ENCODE results near the gene STPG3.

Gene STPG3

DNA sequence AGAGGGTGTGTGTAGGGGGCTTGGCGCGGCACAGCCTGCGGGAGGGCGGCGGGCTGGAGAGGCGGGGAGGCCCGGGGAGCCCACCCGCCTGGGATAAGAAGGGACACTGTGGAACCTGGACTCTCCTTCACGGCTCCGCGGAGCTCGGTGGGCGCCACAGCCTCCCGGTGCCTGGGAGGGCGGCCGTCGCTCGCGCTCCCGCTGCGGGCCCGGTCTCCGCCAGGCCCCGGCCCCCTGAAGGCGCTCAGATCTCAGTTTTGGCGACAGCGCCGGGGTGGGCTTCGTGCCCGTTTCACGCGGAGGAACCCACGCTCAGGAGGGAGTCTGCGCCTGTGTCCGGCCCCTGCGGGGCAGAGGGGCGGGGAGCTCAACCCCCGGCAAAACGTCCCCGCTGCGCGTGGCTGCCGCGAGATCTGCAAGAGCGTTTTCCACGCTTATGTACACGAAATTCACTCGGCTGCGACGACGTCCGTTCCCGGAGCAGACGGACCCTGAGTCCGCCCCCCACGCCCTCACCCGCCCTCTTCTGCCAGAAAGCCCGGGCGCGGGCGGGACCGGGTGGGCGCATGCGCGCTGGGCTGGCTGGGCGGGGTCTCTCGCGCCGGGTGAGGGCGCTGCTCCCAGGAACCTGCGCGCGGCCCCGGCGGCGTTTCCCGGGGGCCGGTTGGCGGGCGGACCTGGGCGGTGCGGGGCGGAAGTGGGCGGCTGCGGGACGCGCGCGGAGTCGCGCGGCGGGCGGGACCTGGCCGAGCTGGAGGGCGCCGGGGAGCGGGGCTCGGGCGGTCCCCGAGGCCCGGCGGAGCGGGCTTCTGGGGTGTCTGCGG is 3.8 kb downstream of the STPG3 start, which contains the start of gene NELFB:
TSS of gene NELFB (plus strand) at position 704 of the 824 bp plus-strand sequence.
- TF ChIP-seq FOXP2 (optimal IDR thresholded peaks at IDR 0.05; ENCODE audit: borderline replicate concordance, extremely low read depth, extremely low read length, insufficient read depth) = no peak
- peak; percentile 74 for TF ChIP-seq POLR2AphosphoS5 (IDR thresholded peaks at IDR 0.05; ENCODE audit: low read depth, low read length)
- 0 out of 2 replicates have a peak, but pooled peaks have one; percentile 40 for TF ChIP-seq TAF1 (IDR thresholded peaks at IDR 0.05; ENCODE audit: borderline replicate concordance, insufficient read depth, low read length)

GRCh38 chr9:137255448-137256114 is 4.5 kb downstream of the STPG3 start:
- TF ChIP-seq POLR2AphosphoS5 (IDR thresholded peaks at IDR 0.05; ENCODE audit: low read depth, low read length) (no peak), REST (IDR thresholded peaks at IDR 0.05; ENCODE audit: insufficient read depth in 1 of 2, low read depth in 2 of 2, low read length in 2 of 2) (no peak), SIN3A (IDR thresholded peaks at IDR 0.05; ENCODE audit: borderline replicate concordance, insufficient read depth, low read length) (no peak), FOXP2 (optimal IDR thresholded peaks at IDR 0.05; ENCODE audit: borderline replicate concordance, extremely low read depth, extremely low read length, insufficient read depth) (no peak), TAF1 (IDR thresholded peaks at IDR 0.05; ENCODE audit: borderline replicate concordance, insufficient read depth, low read length) (no peak)

DNA sequence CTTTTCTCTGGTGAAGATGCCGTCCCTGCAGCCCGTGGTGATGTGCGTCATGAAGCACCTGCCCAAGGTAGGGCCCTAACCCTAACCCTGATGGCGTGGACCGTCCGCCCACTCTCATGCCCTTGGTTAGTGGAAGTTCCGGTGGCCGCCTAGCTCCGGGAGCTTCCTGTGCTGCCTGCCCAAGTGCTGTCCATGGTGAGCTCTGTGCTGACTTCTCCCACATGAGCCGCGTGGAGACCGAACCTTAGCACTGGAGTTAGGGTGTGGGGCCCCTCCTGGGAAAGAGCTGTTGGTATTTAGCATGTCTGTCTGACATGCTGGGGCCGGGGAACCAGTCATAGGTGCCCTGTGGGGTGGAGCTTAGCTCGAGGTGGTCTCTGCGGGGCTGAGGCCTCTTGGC is 5.3 kb downstream of the STPG3 start:
- TF ChIP-seq POLR2AphosphoS5 (IDR thresholded peaks at IDR 0.05; ENCODE audit: low read depth, low read length) = no peak
- no peak for TF ChIP-seq TAF1 (IDR thresholded peaks at IDR 0.05; ENCODE audit: borderline replicate concordance, insufficient read depth, low read length)
- TF ChIP-seq REST (IDR thresholded peaks at IDR 0.05; ENCODE audit: insufficient read depth in 1 of 2, low read depth in 2 of 2, low read length in 2 of 2) = peak; percentile 79 to 87
- TF ChIP-seq FOXP2 (optimal IDR thresholded peaks at IDR 0.05; ENCODE audit: borderline replicate concordance, extremely low read depth, extremely low read length, insufficient read depth) = no peak
- no peak for TF ChIP-seq SIN3A (IDR thresholded peaks at IDR 0.05; ENCODE audit: borderline replicate concordance, insufficient read depth, low read length)

GRCh38 chr9:137256856-137257255 is 5.8 kb downstream of the STPG3 start:
- TF ChIP-seq POLR2AphosphoS5 (IDR thresholded peaks at IDR 0.05; ENCODE audit: low read depth, low read length) (no peak), TAF1 (IDR thresholded peaks at IDR 0.05; ENCODE audit: borderline replicate concordance, insufficient read depth, low read length) (no peak), FOXP2 (optimal IDR thresholded peaks at IDR 0.05; ENCODE audit: borderline replicate concordance, extremely low read depth, extremely low read length, insufficient read depth) (no peak), SIN3A (IDR thresholded peaks at IDR 0.05; ENCODE audit: borderline replicate concordance, insufficient read depth, low read length) (no peak), REST (IDR thresholded peaks at IDR 0.05; ENCODE audit: insufficient read depth in 1 of 2, low read depth in 2 of 2, low read length in 2 of 2) (no peak)

GRCh38 chr9:137262909-137263285 is 11.8 kb downstream of the STPG3 start:
- TF ChIP-seq FOXP2 (optimal IDR thresholded peaks at IDR 0.05; ENCODE audit: borderline replicate concordance, extremely low read depth, extremely low read length, insufficient read depth) = no peak
- TF ChIP-seq REST (IDR thresholded peaks at IDR 0.05; ENCODE audit: insufficient read depth in 1 of 2, low read depth in 2 of 2, low read length in 2 of 2) = no peak
- no peak for TF ChIP-seq POLR2AphosphoS5 (IDR thresholded peaks at IDR 0.05; ENCODE audit: low read depth, low read length)

Data from PFSK-1 (cell line).